ENCODE data around the gene HSD3B2.

GRCh38 chr1:119471566-119471965 lies 56.6 kb downstream of the HSD3B2 start:
- TF ChIP-seq CTCF (IDR thresholded peaks at IDR 0.05; ENCODE audit: poor library complexity) (no peak), EZH2 (IDR thresholded peaks at IDR 0.05; ENCODE audit: borderline replicate concordance) (no peak)

Data from hepatocyte (in vitro differentiated cells).